Eye (tissue), 1 donor: ENCODE measurements around the gene SEMA3G.

Source experiments
- DNase-seq: peaks from one replicate; pipeline ENCODE4 v3.0.0-alpha.2; 2015

Gene SEMA3G

GRCh38 chr3:52408466-52408865 lies 36.4 kb downstream of the SEMA3G start:
- no peak for DNase-seq

- DNase-seq: no peak
Observed at GRCh38 chr3:52407779-52408178, 37.1 kb downstream of the SEMA3G start.

- no peak for DNase-seq
Observed at GRCh38 chr3:52406791-52407510, 38.0 kb downstream of the SEMA3G start.

GRCh38 chr3:52406231-52406661 lies 38.7 kb downstream of the SEMA3G start:
- DNase-seq: no peak

GRCh38 chr3:52405601-52406110 lies 39.2 kb downstream of the SEMA3G start:
- DNase-seq: no peak

- DNase-seq: no peak
Observed at GRCh38 chr3:52405066-52405465, 39.8 kb downstream of the SEMA3G start.

GRCh38 chr3:52404391-52404790 lies 40.5 kb downstream of the SEMA3G start:
- no peak for DNase-seq

GRCh38 chr3:52403955-52404354 lies 40.9 kb downstream of the SEMA3G start:
- no peak for DNase-seq

- DNase-seq: no peak
Observed at GRCh38 chr3:52403271-52403841, 41.5 kb downstream of the SEMA3G start.

GRCh38 chr3:52402706-52403270 lies 42.1 kb downstream of the SEMA3G start:
- DNase-seq: no peak

GRCh38 chr3:52402101-52402521 lies 42.8 kb downstream of the SEMA3G start:
- DNase-seq: no peak

- DNase-seq: no peak
Observed at GRCh38 chr3:52401551-52401950, 43.4 kb downstream of the SEMA3G start.

GRCh38 chr3:52401021-52401420 lies 43.9 kb downstream of the SEMA3G start:
- DNase-seq: no peak

GRCh38 chr3:52400275-52400793 lies 44.6 kb downstream of the SEMA3G start:
- DNase-seq: no peak

GRCh38 chr3:52399593-52399992 lies 45.3 kb downstream of the SEMA3G start:
- no peak for DNase-seq

- no peak for DNase-seq
Observed at GRCh38 chr3:52399131-52399530, 45.8 kb downstream of the SEMA3G start.

GRCh38 chr3:52398670-52399081 lies 46.2 kb downstream of the SEMA3G start:
- DNase-seq: no peak

- DNase-seq: no peak
Observed at GRCh38 chr3:52397676-52398399, 47.1 kb downstream of the SEMA3G start.

GRCh38 chr3:52396907-52397591 lies 47.9 kb downstream of the SEMA3G start:
- no peak for DNase-seq

GRCh38 chr3:52396011-52396906 lies 48.6 kb downstream of the SEMA3G start:
- DNase-seq: no peak

GRCh38 chr3:52395503-52395865 lies 49.4 kb downstream of the SEMA3G start:
- DNase-seq: no peak
